GM12864 (cell line): ENCODE measurements around the gene KRTAP13-2.

ENCODE experiments used
- DNase-seq: peaks from one replicate; pipeline ENCODE4 v3.0.0-alpha.2; 2011; ENCODE audit warnings: low read depth
- H3K4me3 ChIP-seq: 2 replicates; pipeline ENCODE4 v1.5.1; 2011; ENCODE audit warnings: mild to moderate bottlenecking, low read depth, low read length, control low read depth
- CTCF ChIP-seq: IDR thresholded peaks from 2 replicates; pipeline ENCODE4 v1.5.1; 2011; ENCODE audit warnings: low read depth, mild to moderate bottlenecking, moderate library complexity, low read length, control low read depth, inconsistent platforms; ENCODE audit errors: missing control alignments

The KRTAP13-2 gene

DNA sequence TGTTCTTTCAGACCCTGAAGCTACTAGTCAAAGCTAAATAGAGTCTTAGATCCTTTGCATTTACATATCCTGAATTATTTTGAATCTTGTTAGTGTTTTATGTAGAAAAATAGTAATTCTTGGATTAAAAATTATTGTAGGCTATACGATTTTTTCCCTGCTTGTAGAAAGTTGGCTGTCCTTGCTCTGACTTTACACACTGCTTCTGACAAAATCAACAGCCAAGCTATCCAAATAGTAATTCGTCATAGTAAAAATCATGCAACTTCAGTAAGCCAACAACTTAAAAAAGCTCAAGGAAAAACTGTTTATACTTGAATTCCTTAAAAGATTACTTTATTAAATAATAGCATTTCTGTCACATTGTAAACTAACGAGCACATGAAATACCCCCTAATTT, 16.2 kb downstream of the KRTAP13-2 start:
- no peak for DNase-seq
- no peak overlapping the region for H3K4me3 ChIP-seq
- TF ChIP-seq CTCF, result no peak

GRCh38 chr21:30354308-30355005, 17.6 kb downstream of the KRTAP13-2 start:
- TF ChIP-seq CTCF, result no peak
- no peak overlapping the region for H3K4me3 ChIP-seq
- DNase-seq, result no peak

DNA sequence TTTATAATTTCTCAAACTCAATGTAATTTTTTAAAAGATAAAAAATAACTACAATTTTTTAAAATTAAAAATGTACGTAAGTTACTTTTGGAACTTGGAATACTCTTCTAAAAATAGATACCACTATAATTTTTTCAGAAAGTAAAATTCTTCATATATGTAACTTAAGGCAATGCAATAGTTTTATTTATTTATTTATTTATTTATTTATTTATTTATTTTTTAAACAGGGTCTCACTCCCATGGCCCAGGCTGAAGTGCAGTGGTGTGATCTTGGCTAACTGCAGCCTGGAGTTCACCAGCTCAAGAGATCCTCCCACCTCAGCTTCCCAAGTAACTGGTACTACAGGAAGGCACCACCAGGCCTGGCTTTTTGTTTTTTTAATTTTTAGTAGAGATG, 20.5 kb downstream of the KRTAP13-2 start:
- no peak overlapping the region for H3K4me3 ChIP-seq
- no peak for DNase-seq
- no peak for TF ChIP-seq CTCF

DNA sequence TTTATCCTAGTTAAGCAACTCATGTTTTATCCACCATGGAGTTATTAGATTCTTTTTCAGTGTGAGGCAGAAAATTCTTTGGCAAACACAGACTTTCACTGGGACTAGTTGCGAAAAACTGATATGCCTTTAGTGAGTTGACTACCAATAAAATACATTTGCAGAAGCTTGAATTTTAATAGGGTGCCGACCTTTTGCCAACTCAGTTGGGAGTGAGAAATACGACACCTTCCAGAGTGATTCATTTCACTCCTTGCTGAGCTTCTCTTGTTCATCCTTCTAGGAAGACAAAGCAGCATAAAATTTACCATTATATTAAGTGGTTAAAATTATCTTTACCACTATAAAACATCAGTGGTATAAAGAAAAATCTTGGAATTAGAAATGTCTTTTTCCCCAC, 22.5 kb downstream of the KRTAP13-2 start:
- TF ChIP-seq CTCF, result no peak
- no peak for DNase-seq
- H3K4me3 ChIP-seq, result no peak overlapping the region

GRCh38 chr21:30348506-30348905, 23.6 kb downstream of the KRTAP13-2 start, which contains the start of gene KRTAP23-1:
Gene KRTAP23-1, minus strand, starts transcription at chr21:30348606. Its CDS starts 0 bp downstream, at chr21:30348606.
- TF ChIP-seq CTCF, result no peak

DNA sequence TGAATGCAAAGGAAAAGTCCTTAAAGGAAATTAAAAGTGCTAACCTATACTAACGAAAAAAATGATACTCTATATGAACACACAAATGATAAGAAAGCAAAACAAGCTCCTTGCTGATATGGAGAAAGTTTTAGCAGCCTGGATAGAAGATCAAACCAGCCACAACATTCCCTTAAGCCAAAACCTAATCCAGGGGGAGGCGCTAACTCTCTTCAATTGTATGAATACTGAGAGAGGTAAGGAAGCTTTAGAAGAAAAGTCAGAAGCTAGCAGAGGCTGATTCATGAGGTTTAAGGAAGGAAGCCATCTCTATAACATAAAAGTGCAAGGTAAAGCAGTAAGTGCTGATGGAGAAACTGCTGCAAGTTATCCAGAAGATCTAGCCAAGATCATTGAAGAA, 27.1 kb downstream of the KRTAP13-2 start:
- H3K4me3 ChIP-seq, result no peak overlapping the region
- DNase-seq, result no peak
- TF ChIP-seq CTCF, result no peak

More at GRCh38 chr21:30348506-30348905, 23.6 kb downstream of the KRTAP13-2 start, which contains the start of gene KRTAP23-1:
- H3K4me3 ChIP-seq, result no peak within 1 kb of the TSS
- DNase-seq, result no peak

GRCh38 chr21:30340714-30341573, 31.1 kb downstream of the KRTAP13-2 start:
- no peak overlapping the region for H3K4me3 ChIP-seq
- DNase-seq, result no peak
- peak; percentile 63 for TF ChIP-seq CTCF
